ENCODE measurements around the gene OSBPL1A. TPM values are rescaled to one million over a fixed set of nuclear protein-coding genes. Genes with fewer than 3 reads are reported as not detected.

OSBPL1A gene
- total RNA-seq, 4 donors from 2014 or later = 19.1 to 46.7 (median 24.8) TPM

GRCh38 chr18:24239341-24239740 lies 158.3 kb downstream of the OSBPL1A start:
- intact Hi-C loops (cut with DNase I; ENCODE audit: low total_unique reads) = no loop called here
- no peak overlapping the region for H3K4me3 ChIP-seq (ENCODE audit: low read depth, poor library complexity, severe bottlenecking)
- WGBS, 2 donors = 42 to 66% methylated on average over 2 of the region's 2 CpGs
- no peak for DNase-seq (ENCODE audit: low spot score in 2 of 2)
- TF ChIP-seq CTCF (IDR thresholded peaks at IDR 0.05) (no peak), POLR2A (IDR thresholded peaks at IDR 0.05) (no peak)

- DNase-seq (ENCODE audit: low spot score in 2 of 2) = no peak
- intact Hi-C loops (cut with DNase I; ENCODE audit: low total_unique reads) = no loop called here
- no peak overlapping the region for H3K4me3 ChIP-seq (ENCODE audit: low read depth, poor library complexity, severe bottlenecking)
- TF ChIP-seq CTCF (IDR thresholded peaks at IDR 0.05) = no peak
- no peak for TF ChIP-seq POLR2A (IDR thresholded peaks at IDR 0.05)
- WGBS, 2 donors = 63 to 68% methylated on average over 5 of the region's 5 CpGs
Measured at GRCh38 chr18:24238387-24238786, 159.2 kb downstream of the OSBPL1A start.

- DNase-seq (ENCODE audit: low spot score in 2 of 2) = no peak
- WGBS, 2 donors = 94 to 98% methylated on average over 7 of the region's 7 CpGs
- intact Hi-C loops (cut with DNase I; ENCODE audit: low total_unique reads) = no loop called here
- no peak overlapping the region for H3K4me3 ChIP-seq (ENCODE audit: low read depth, poor library complexity, severe bottlenecking)
- TF ChIP-seq POLR2A (IDR thresholded peaks at IDR 0.05) (no peak), CTCF (IDR thresholded peaks at IDR 0.05) (no peak)
Measured at GRCh38 chr18:24234850-24235418, 162.7 kb downstream of the OSBPL1A start.

GRCh38 chr18:24234330-24234729 lies 163.3 kb downstream of the OSBPL1A start:
- TF ChIP-seq POLR2A (IDR thresholded peaks at IDR 0.05) (no peak), CTCF (IDR thresholded peaks at IDR 0.05) (no peak)
- DNase-seq (ENCODE audit: low spot score in 2 of 2) = no peak
- WGBS, 2 donors = 76 to 78% methylated on average over 5 of the region's 5 CpGs
- intact Hi-C loops (cut with DNase I; ENCODE audit: low total_unique reads) = no loop called here
- no peak overlapping the region for H3K4me3 ChIP-seq (ENCODE audit: low read depth, poor library complexity, severe bottlenecking)

- intact Hi-C loops (cut with DNase I; ENCODE audit: low total_unique reads) = no loop called here
- DNase-seq (ENCODE audit: low spot score in 2 of 2) = no peak
- 94 to 97% methylated on average over 5 of the region's 5 CpGs for WGBS, 2 donors
- no peak for TF ChIP-seq POLR2A (IDR thresholded peaks at IDR 0.05)
- TF ChIP-seq CTCF (IDR thresholded peaks at IDR 0.05) = no peak
- no peak overlapping the region for H3K4me3 ChIP-seq (ENCODE audit: low read depth, poor library complexity, severe bottlenecking)
Measured at GRCh38 chr18:24232800-24233199, 164.8 kb downstream of the OSBPL1A start.

Data from lower leg skin (tissue), 4 donors.